Measurements from ENCODE around the gene DNALI1. TPM values are rescaled to one million over a fixed set of nuclear protein-coding genes. Genes with fewer than 3 reads are reported as not detected.
A peak's percentile ranks its signal among the peaks of the same experiment; 100 is the strongest.
"Not testable (repeated sequence)": the region's sequence is repeated elsewhere in the genome, so short reads cannot be mapped to it uniquely, and the experiment has no call there.

Gene DNALI1
- total RNA-seq, 2 donors from 2014 or later, result 2.1 to 3.9 TPM

DNA sequence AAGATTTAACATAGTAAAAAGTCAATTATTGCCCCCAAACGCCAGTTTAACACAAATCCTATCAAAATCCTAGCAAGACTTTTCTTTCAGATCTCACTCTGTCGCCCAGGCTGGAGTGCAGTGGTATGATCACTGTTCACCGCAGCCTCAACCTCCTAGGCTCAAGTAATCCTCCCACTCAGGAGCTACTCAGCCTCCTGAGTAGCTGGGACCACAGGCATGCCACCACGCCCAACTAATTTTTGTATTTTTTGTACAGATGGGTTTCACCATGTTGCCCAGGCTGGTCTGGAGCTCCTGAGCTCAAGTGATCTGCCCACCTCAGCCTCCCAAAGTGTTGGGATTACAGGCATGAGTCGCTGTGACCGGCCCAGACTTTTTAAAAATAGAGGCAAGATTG, 7.4 kb upstream of the DNALI1 start:
- DNase-seq (ENCODE audit: low spot score), result no peak
- intact Hi-C loops (cut with DNase I), result no loop called here

DNA sequence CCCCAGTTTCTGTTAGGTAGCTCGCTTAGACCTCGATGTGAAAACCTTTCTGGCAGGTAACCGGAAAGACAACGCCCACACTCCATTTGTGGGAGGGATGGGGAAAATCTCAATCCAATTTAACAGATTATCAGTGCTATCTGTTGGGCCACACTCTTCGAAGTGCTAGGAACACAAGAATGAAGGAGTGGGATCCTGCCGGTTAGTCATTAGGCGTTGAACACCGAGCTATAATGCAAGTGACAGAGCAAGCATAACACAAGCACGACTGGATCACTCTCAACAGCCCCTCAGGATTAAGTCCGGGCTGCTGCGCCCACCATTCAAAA, 3.2 kb upstream of the DNALI1 start:
- intact Hi-C loops (cut with DNase I), result no loop called here

DNA sequence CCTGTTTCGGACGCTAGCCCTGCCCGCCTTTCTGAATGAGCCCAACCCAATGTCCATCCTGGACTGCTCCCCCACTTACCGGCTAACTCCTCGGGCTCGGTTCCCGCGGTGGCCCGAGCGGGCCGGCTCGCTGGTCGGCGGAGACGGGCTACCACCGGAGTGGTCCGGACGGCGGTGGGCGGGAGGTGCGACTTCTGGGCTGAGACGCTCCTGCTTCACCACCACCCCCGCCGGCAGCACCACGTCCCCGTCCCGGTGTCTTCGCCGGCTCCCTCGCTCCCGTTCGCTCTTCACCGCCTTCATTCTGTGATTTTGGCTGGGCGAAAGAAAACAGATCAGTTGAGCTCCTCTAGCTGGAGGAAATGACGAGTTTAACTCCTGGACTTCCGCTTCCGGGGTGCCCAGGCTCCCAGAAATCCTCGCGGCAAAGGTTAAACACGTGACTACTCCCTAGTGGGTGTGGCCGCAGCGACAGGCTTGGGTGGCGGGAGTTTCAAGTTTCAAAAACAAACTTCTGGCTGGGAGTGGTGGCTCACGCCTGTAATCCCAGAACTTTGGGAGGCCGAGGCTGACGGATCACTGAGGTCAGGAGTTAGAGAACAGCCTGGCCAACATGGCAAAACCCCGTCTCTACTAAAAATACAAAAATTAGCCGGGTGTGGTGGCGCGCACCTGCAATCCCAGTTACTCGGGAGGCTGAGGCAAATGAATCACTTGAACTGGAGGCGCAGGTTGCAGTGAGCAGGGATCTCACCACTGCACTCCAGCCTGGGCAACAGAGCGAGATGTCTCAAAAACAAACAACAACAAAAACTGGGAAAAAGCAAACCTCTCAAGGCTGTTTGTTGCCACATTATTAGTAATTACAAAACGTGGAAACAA, 2.6 kb upstream of the DNALI1 start, which contains the start of gene SNIP1:
Gene SNIP1, minus strand, starts transcription at position 367 of the 882 bp plus-strand sequence. Its CDS starts 64 bp downstream, at position 303.
- intact Hi-C loops (cut with DNase I), result no loop called here
- DNase-seq (ENCODE audit: low spot score), result peak; percentile 97

More for the DNA sequence above, 3.2 kb upstream of the DNALI1 start:
- no peak for DNase-seq (ENCODE audit: low spot score)

DNA sequence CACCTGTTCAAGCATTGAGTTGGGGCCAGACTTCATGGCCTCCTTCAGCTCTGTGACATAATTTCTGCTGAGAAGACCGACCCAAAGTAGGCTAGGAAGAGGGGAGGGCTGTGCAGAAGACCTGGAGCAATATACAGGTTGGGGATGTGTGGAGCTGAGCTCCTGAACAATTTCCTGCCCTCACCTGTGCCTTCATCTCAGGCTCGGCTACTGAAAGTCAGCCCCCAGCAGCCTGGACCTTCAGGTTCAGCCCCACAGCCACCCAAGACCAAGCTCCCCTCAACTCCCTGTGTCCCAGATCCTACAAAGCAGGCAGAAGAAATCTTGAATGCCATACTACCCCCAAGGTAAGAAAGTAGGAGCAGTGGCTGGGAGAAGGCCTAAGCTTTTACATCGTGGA, 662 bp downstream of the DNALI1 start:
- intact Hi-C loops (cut with DNase I), result no loop called here
- no peak for DNase-seq (ENCODE audit: low spot score)

DNA sequence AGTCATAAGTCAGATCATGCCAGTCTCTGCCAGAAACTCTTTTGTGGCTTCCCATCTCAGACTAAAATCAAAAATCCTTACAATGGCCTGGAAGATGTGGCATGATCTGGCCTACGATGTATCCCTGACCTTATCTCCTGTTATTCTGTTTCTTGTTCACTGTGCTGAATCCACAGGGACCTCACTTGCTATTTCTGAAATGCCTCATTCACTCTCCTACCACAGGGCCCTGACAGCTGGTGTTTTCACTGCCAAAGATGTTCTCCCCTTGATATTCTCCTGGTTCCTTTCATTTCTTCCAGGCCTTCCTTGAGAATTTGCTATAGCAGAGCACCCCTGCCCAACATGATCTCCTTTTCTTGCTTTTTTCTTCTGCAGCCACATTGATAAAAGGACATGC, 1.7 kb downstream of the DNALI1 start:
- no peak for DNase-seq (ENCODE audit: low spot score)
- intact Hi-C loops (cut with DNase I), result no loop called here

DNA sequence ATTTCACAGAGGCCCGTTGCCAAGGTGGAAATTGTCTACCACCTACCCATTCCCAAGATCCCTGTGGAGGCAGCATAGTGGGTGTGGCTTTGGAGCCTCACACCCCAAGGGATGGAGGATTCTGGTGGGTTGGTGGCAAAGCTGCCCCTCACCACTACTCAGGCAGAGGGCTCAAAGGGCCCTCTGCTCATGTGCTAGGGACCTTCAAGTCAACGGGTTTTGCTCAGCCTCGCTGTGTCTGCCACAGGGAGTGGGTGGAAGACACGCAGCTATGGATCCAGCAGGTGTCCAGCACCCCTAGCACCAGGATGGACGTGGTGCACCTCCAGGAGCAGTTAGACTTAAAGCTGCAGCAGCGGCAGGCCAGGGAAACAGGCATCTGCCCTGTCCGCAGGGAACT, 2.3 kb downstream of the DNALI1 start:
- DNase-seq (ENCODE audit: low spot score), result no peak
- intact Hi-C loops (cut with DNase I), result no loop called here

DNA sequence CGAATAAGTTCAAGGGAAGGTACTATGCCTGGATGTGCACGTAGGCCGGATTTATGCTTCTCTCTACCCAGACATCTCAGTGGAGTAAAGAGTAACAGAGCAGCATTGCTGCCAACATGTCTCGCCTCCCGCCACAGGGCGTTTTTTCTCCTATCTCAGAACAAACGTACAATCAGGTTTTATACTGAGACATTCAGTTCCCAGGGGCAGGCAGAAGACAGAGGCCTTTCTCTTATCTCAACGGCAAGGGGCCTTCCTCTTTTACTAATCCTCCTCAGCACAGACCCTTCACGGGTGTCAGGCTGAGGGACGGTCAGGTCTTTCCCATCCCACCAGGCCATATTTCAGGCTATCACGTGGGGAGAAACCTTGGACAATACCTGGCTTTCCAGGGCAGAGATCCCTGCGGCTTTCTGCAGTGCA, 3.2 kb downstream of the DNALI1 start:
- DNase-seq (ENCODE audit: low spot score); intact Hi-C loops (cut with DNase I): not testable (repeated sequence)

DNA sequence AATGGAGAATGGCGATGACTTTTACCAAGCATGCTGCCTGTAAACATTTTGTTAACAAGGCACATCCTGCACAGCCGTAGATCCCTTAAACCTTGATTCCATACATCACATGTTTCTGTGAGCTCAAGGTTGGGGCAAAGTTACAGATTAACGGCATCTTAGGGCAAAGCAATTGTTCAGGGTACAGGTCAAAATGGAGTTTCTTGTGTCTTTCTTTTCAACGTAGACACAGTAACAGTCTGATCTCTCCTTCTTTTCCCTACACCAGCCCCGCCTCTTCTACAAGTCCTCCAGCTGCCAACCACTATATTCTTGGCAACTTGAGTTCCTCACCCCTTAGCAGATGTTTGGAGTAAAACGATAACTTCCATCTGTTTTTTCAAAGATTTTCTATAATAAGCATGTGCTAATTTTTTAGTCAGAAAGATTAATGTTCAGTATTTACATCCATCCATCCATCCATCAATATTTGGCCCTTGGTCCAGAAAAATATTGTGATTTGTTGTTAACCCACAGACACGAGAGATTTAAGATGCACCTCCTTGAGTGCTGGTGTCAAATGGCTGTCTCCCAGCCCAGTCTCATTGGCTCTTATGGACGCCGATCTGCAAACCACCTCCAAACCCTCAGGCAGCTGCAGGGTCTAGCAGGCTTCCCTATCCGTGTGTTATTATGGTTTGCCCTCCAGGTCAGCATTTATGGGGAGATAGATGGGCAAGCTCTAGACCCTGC, 3.8 kb downstream of the DNALI1 start:
- intact Hi-C loops (cut with DNase I), result no loop called here
- DNase-seq (ENCODE audit: low spot score), result no peak

DNA sequence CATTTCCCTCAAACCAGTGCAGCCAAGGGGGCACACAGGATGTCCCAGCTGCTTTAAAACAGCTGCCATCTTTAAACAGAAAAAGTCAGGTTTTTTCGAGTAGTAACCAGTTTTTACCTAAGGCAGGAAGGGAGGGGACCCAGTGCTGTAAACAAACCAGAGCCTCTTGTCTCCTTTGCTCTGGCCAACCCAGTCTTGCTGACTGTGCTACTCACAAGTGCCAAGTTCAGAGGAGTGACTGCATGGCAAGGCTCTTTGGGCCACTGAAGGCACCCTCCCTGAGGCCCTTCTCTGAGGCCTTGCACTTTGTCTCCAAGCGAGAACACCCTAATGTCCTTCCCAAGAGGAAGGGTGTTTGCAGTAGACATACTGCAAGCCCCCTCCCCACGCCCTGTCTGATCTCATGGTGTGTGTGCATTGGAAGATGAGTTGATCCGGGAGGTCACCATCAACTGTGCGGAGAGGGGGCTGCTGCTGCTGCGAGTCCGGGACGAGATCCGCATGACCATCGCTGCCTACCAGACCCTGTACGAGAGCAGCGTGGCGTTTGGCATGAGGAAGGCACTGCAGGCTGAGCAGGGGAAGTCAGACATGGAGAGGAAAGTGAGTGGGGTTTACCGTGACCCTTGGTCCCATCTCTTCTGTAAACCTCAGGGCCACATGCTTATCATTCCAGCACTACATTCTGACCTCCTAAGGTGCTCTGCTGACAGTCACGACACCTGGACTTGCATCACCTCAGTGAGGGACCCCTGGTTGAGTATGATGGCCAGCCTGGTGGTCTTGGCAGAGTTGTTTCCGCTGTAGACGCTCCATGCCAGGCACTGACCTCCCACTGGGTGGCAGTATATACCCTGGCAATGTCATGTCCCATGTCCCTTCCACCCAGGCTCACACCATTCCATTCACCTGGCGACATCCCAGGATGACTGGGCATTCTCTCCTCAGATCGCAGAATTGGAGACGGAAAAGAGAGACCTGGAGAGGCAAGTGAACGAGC, 4.7 kb downstream of the DNALI1 start:
- intact Hi-C loops (cut with DNase I), result no loop called here
- no peak for DNase-seq (ENCODE audit: low spot score)

DNA sequence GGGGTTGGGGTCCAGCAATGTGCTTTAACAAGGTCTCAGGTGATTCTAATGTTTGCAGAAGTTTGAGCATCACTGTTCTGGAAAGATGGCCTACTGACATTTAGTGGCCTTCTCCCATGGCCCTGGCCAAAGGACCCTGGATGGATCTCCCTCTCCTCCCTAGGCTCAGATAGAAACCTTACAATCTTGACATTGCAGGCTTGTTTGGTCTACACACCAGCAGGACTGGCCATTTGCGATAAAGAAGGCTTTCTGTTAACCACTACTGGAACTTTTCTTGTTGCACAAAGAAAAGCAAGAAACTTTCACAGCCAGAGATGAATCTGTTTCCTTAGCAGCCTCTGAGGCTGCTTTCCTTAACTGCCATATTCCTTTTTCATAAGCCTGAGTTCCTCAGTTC, 6.2 kb downstream of the DNALI1 start:
- no peak for DNase-seq (ENCODE audit: low spot score)
- intact Hi-C loops (cut with DNase I), result no loop called here

DNA sequence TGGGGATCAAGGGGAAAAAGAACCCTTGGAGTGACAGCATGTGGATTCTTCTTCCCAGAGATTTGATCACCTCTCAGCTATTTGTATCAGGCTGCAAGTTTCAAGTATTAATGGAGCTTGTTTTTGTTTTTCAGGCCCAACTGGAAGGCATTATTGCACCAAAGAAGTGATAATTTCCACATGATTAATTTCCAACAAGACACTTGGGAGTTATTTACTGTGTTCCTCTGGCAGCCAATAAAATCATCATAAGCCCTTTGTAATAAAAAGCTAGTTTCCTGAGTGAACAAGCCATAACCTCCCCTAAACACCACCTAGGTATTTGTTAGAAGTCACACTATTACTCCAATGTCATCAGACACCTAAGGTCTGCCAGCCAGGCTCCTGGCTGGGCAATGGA, 8.2 kb downstream of the DNALI1 start:
- intact Hi-C loops (cut with DNase I), result no loop called here
- DNase-seq (ENCODE audit: low spot score), result no peak

DNA sequence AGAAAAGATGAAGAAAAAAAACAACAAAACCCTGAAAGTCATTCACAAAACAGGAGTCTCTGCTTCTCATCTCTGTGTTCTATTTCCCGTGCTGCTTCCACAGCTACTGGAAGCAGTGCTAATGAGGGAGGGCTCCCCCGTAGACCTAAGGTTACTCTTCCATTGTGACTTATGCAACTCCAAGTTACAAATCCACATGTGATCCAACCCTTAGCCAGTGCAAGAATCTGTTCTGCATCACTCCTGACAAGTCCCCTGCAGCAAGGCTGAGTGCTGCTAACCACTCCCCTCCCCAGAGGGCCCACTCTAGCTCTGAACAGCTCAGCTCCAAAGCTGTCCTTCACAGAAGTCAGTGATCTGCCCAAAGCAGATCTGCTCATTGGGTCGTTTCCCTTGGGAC, 10.3 kb downstream of the DNALI1 start:
- DNase-seq (ENCODE audit: low spot score), result no peak
- intact Hi-C loops (cut with DNase I), result no loop called here

DNA sequence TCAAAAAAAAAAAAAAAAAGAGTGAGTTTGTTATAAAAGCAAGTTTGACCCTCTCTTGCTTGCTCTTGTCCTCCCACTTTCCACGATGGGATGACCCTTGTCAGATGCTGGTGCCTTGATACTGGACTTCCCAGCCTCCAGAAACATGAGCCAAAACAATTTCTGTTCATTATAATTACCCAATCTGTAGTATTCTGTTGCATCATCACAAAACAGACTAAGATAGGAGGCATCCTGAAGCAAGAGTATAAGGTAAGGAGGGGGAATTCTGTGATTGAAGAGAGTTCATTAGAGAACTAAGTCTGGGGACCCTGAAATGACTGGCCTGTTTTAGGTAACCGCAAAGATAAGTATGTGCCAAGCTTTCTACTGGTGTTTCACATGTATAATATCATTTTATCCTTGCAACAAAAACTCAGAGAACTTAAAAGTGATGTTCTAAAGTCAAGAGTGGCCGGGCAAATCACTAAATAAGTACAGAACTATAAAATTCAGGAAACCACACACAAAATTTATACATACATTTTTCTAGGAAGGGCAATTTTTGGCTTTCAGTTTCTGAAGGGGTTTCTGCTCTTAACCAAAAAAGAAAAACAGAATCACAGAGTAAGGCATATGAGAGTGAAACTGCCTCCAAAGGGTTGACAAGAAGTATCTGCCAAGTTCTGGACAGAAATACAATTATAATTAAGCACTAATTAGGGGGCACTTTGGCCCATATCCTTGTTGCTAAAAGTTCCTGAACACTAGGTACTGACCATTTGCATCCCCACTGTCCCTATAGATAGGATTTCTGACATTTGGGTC, 14.0 kb downstream of the DNALI1 start:
- intact Hi-C loops (cut with DNase I), result no loop called here
- no peak for DNase-seq (ENCODE audit: low spot score)

DNA sequence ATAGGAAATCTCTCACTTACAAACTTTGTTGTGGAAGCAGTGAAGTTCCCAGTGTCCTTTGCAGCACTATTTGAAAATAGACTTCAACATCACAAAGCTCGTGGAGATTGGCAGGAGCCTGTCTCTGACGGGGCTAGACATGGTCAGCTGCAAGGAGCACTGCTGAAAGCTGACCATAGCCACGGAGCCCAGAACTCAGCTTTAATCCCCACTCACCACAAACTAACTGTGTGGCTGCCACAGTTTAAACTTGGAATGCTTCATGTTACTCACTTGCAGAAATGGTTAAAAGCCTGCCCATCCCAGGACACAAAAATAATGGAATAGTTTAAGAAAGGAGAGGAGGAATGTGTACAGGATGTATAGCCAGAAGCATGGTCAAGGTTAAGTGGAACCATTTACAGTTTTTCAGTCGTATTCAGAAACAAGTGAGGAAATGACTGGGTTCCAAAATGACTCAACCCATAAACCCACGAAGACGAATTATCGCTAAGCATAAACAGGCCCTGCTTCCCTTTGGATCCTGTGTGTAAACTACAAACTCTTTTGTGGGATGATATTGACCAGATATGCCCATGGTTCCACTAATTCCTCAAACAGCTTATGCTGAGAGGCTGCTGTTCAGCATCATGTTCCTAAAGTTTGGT, 18.2 kb downstream of the DNALI1 start:
- DNase-seq (ENCODE audit: low spot score), result no peak
- intact Hi-C loops (cut with DNase I), result no loop called here

DNA sequence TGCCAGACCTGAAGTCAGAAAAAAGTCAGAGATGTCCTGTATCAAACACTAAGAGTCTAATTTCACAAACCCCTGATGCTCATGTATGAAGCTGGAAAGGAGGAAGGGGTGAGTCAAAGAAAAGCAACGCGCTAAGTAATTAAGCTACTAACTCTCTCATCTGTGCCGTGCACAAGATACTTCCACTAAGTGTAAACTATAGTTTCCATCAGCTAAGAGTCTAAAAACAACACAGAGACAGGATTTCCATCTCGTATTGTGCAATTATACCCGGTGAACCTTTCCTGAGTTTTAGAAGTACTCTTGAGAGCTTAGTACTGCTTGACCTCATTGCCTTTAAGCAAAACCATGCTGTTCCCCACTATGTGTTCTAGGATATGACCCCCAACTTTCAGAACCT, 19.0 kb downstream of the DNALI1 start:
- no peak for DNase-seq (ENCODE audit: low spot score)
- intact Hi-C loops (cut with DNase I), result no loop called here

DNA sequence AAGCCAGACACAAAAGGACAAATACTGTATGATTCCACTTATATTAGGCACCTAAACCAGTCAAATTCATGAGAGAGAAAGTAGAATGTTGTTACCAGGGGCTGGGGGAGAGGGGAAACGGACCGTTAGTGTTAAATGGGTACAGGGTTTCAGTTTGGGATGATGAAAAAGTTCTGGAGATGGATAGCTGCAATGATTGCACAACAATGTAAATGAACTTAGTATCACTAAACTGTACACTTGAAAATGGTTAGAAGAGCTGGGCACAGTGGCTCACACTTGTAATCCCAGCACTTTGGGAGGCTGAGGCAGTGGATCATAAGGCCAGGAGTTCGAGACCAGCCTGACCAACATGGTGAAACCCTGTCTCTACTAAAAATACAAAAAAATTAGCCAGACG, 27.8 kb downstream of the DNALI1 start:
- DNase-seq (ENCODE audit: low spot score); intact Hi-C loops (cut with DNase I): not testable (repeated sequence)

DNA sequence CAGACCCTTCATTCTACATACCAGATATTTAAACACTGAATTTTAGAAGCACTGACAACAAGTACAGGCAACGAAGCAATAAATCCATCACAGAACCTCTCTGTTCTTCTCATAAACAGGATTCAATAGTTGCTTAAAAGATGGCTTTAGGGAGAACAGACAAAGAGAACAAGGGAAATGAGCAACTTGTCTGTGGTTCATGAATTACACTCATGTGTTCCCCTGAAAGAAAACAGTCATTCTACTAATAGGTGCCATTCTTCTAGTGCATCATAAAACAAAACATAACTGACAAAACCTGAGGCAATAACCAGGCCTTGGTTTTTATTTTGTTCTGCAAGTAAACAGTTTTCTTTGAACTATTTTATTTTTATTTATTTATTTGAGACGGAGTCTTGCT, 32.2 kb downstream of the DNALI1 start:
- intact Hi-C loops (cut with DNase I), result no loop called here
- DNase-seq (ENCODE audit: low spot score), result no peak

DNA sequence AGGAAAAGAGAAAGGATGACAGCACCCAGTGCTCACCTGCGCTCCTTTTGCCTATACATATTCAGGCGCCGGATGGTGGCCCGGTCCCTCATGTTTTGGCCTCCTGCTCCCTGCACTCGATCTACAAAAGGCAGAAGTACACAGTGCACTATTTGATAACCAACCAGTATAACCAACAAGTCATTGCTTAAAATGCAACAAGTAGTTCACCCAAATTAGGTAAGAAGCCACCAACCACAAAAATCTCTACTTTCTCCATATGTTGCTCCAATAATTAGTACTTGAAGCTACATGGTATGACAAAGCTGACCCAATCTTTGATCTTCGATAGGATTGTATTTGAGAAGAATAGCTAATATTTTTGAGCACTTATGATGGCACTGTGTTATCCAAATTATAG, 37.0 kb downstream of the DNALI1 start:
- DNase-seq (ENCODE audit: low spot score), result no peak
- intact Hi-C loops (cut with DNase I), result no loop called here

Measured in posterior vena cava (tissue), 2 donors.